ENCODE results near the gene F11.
"Not testable (repeated sequence)": the region's sequence is repeated elsewhere in the genome, so short reads cannot be mapped to it uniquely, and the experiment has no call there.

Gene F11

DNA sequence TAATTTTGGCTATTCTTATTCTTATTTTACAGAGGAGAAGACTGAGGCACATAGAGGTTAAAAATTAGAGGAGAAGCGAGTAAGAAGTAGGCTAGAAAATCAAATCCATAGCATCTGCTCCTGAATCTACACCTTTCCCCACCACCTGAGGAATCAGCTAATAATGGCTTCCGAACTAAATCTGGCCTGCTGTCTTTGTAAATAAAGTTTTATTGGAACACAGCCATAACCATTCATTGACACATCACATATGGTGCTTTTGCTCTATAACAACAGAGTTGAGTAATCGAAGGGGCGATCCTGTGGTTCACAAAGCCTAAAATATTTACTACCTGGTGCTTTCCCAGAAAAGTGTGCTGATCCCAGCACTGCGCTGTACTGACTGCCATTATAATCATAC, 38.2 kb downstream of the F11 start:
- Histone ChIP-seq H3K27ac (ENCODE audit: insufficient read depth in 1 of 2, low read depth in 1 of 2, low read length in 2 of 2, poor library complexity in 1 of 2, severe bottlenecking in 2 of 2) (no peak overlapping the region), H3K27me3 (replicated peaks in 2 of 5; ENCODE audit: control insufficient read depth in 4 of 5, insufficient read depth in 5 of 5, low read length in 4 of 5) (peaks cover 2 to 24% (median 7%) of the 10 kb centered on the region in 5 experiments), H3K36me3 (ENCODE audit: control insufficient read depth in 4 of 4, insufficient read depth in 4 of 4, low read length in 3 of 4) (no peaks in the 10 kb centered on the region), H3K4me1 (ENCODE audit: control extremely low read depth in 1 of 4, control insufficient read depth in 4 of 4, insufficient read depth in 4 of 4, low read length in 3 of 4) (no peaks in the 10 kb centered on the region), H3K4me3 (ENCODE audit: control insufficient read depth in 1 of 7, extremely low read depth in 1 of 7, insufficient read depth in 4 of 7, low read depth in 2 of 7, low read length in 6 of 7) (no peak overlapping the region), H3K9me3 (ENCODE audit: control extremely low read depth in 1 of 5, control insufficient read depth in 4 of 5, insufficient read depth in 2 of 5, low read depth in 1 of 5, low read length in 4 of 5) (no peaks in the 10 kb centered on the region)
- 97% methylated on average over 3 of the region's 5 CpGs for WGBS (ENCODE audit: insufficient coverage)
- POLR2A ChIA-PET, result no interaction called here
- DNase-seq, result no peak
- CTCF ChIA-PET, result interaction anchor here (2.3 kb wide), 1 partner anchor 8 kb away, joined by 5 read pairs; no protein-coding TSS in a partner anchor

DNA sequence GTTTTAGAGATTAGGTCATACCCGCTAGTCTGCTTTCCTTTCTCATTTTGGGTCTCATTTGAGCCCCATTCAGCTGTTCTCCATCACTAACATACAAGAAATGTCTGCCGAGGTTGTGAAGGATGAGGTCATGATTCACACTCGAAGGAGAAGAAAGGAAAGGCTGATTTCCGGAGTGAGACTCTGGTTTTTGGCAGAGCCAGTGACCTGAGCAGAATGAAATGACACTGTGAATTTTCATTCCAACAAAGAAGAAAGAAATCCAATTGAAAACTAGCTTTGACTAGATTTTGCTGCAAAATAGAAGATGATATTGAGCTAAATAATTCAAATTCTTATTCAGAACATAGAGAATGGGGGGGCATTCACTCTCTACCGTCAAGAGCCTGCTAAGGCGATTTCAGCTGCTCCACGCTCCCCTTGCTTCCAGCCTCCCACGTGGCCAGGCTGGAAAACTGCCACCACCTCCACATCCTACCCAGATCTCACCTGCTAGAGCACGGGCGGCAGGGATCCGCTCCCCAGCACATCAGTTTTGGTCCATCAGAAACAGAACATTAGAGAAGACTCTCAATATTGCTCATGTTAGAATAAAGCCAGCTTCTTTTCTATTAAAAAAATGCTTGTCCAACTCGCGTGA, 39.0 kb downstream of the F11 start:
- H3K27ac ChIP-seq (ENCODE audit: insufficient read depth in 1 of 2, low read depth in 1 of 2, low read length in 2 of 2, poor library complexity in 1 of 2, severe bottlenecking in 2 of 2), result no peak overlapping the region
- no peak overlapping the region for H3K4me3 ChIP-seq (ENCODE audit: control insufficient read depth in 1 of 7, extremely low read depth in 1 of 7, insufficient read depth in 4 of 7, low read depth in 2 of 7, low read length in 6 of 7)
- no peaks in the 10 kb centered on the region for H3K4me1 ChIP-seq (ENCODE audit: control extremely low read depth in 1 of 4, control insufficient read depth in 4 of 4, insufficient read depth in 4 of 4, low read length in 3 of 4)
- ChIA-PET CTCF (interaction anchor here (2.3 kb wide), 1 partner anchor 8 kb away, joined by 5 read pairs; no protein-coding TSS in a partner anchor), POLR2A (no interaction called here)
- no peak for DNase-seq
- 82% methylated on average over 11 of the region's 13 CpGs for WGBS (ENCODE audit: insufficient coverage)
- no peaks in the 10 kb centered on the region for H3K9me3 ChIP-seq (ENCODE audit: control extremely low read depth in 1 of 5, control insufficient read depth in 4 of 5, insufficient read depth in 2 of 5, low read depth in 1 of 5, low read length in 4 of 5)
- no peaks in the 10 kb centered on the region for H3K36me3 ChIP-seq (ENCODE audit: control insufficient read depth in 4 of 4, insufficient read depth in 4 of 4, low read length in 3 of 4)
- peaks cover 2 to 21% (median 5%) of the 10 kb centered on the region in 5 experiments for H3K27me3 ChIP-seq (replicated peaks in 2 of 5; ENCODE audit: control insufficient read depth in 4 of 5, insufficient read depth in 5 of 5, low read length in 4 of 5)

DNA sequence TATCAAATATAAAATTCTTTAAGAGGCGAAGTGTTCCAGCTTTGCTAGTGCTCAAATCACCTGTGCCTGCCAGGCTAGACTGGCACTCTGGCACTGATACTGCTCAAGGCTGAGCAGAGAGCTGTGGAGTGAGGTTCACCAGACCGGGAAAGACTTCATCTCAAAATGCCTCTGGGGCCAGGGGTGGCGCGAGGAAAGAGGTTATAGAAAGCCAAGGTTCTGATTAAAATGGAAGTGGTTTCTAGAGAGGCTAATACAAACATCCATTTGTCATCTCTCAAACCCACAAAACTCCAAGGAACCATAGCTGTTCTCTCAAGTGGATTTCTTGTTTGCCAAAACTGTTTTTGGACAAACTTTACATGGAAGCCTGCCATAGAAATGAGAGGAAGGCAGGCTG, 41.5 kb downstream of the F11 start:
- Histone ChIP-seq H3K27me3 (replicated peaks in 2 of 5; ENCODE audit: control insufficient read depth in 4 of 5, insufficient read depth in 5 of 5, low read length in 4 of 5) (peaks cover 0 to 7% (median 2%) of the 10 kb centered on the region in 5 experiments), H3K36me3 (ENCODE audit: control insufficient read depth in 4 of 4, insufficient read depth in 4 of 4, low read length in 3 of 4) (no peaks in the 10 kb centered on the region), H3K4me1 (ENCODE audit: control extremely low read depth in 1 of 4, control insufficient read depth in 4 of 4, insufficient read depth in 4 of 4, low read length in 3 of 4) (no peaks in the 10 kb centered on the region), H3K9me3 (ENCODE audit: control extremely low read depth in 1 of 5, control insufficient read depth in 4 of 5, insufficient read depth in 2 of 5, low read depth in 1 of 5, low read length in 4 of 5) (no peaks in the 10 kb centered on the region), H3K27ac (ENCODE audit: insufficient read depth in 1 of 2, low read depth in 1 of 2, low read length in 2 of 2, poor library complexity in 1 of 2, severe bottlenecking in 2 of 2) (no peak overlapping the region), H3K4me3 (ENCODE audit: control insufficient read depth in 1 of 7, extremely low read depth in 1 of 7, insufficient read depth in 4 of 7, low read depth in 2 of 7, low read length in 6 of 7) (no peak overlapping the region)
- WGBS (ENCODE audit: insufficient coverage), result no CpG with 5 or more reads among the region's 4 CpGs
- POLR2A ChIA-PET, result no interaction called here
- CTCF ChIA-PET, result interaction anchor here (1.0 to 1.3 kb wide), 2 partner anchors 8 to 12 kb away, joined by 3 read pairs; no protein-coding TSS in a partner anchor
- no peak for DNase-seq

DNA sequence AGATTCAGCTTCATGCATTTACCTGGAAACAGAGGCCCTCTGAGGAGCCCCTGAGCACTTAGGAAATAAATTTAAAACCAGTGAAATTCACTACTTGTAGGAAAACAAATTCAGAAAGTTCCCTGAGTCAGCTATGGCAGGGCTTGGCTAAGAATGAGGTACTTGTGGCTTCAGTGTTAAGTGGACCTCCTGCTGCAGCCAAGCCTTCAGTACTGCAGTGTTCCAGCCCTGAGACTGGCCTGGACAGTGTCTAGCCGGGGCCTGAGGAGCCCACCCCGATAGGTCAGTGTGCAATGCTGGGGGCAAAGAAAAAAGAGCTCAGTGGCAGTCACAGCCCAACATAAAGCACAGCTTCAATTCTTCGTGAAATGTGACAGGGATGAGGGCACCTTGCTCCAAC, 41.9 kb downstream of the F11 start:
- Histone ChIP-seq H3K4me1 (ENCODE audit: control extremely low read depth in 1 of 4, control insufficient read depth in 4 of 4, insufficient read depth in 4 of 4, low read length in 3 of 4) (no peaks in the 10 kb centered on the region), H3K4me3 (ENCODE audit: control insufficient read depth in 1 of 7, extremely low read depth in 1 of 7, insufficient read depth in 4 of 7, low read depth in 2 of 7, low read length in 6 of 7) (no peak overlapping the region), H3K27me3 (replicated peaks in 2 of 5; ENCODE audit: control insufficient read depth in 4 of 5, insufficient read depth in 5 of 5, low read length in 4 of 5) (peaks cover 0 to 7% (median 2%) of the 10 kb centered on the region in 5 experiments), H3K9me3 (ENCODE audit: control extremely low read depth in 1 of 5, control insufficient read depth in 4 of 5, insufficient read depth in 2 of 5, low read depth in 1 of 5, low read length in 4 of 5) (no peaks in the 10 kb centered on the region), H3K27ac (ENCODE audit: insufficient read depth in 1 of 2, low read depth in 1 of 2, low read length in 2 of 2, poor library complexity in 1 of 2, severe bottlenecking in 2 of 2) (no peak overlapping the region), H3K36me3 (ENCODE audit: control insufficient read depth in 4 of 4, insufficient read depth in 4 of 4, low read length in 3 of 4) (no peaks in the 10 kb centered on the region)
- ChIA-PET POLR2A (no interaction called here), CTCF (interaction anchor here (1.0 kb wide), 1 partner anchor 12 kb away, joined by 3 read pairs; no protein-coding TSS in a partner anchor)
- WGBS (ENCODE audit: insufficient coverage), result 84% methylated on average over 3 of the region's 3 CpGs
- DNase-seq, result no peak

DNA sequence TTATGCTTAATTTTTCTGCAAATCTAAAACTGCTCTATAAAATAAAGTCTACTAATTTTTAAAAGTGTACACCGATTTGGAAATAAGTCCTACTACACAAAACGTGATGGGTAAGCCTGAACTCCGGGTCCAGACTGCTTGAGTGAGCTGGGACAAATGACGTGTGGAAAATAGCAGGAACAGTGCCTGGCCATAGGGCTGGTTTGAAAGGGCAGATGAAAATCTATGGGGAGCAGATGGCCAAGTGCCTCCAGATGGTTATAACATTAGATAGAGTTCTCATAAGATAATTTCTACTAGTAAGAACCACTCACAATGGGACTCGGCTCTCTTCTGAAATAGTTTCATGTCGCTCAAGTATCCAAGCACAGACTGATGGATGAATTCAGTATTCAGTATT, 52.5 kb downstream of the F11 start:
- no peaks in the 10 kb centered on the region for H3K36me3 ChIP-seq (ENCODE audit: control insufficient read depth in 4 of 4, insufficient read depth in 4 of 4, low read length in 3 of 4)
- H3K27me3 ChIP-seq (replicated peaks in 2 of 5; ENCODE audit: control insufficient read depth in 4 of 5, insufficient read depth in 5 of 5, low read length in 4 of 5), result peaks cover 0 to 2% (median 0%) of the 10 kb centered on the region in 5 experiments
- ChIA-PET CTCF (no interaction called here), POLR2A (no interaction called here)
- 88% methylated on average over 5 of the region's 6 CpGs for WGBS (ENCODE audit: insufficient coverage)
- H3K4me3 ChIP-seq (ENCODE audit: control insufficient read depth in 1 of 7, extremely low read depth in 1 of 7, insufficient read depth in 4 of 7, low read depth in 2 of 7, low read length in 6 of 7), result no peak overlapping the region
- DNase-seq, result no peak
- no peak overlapping the region for H3K27ac ChIP-seq (ENCODE audit: insufficient read depth in 1 of 2, low read depth in 1 of 2, low read length in 2 of 2, poor library complexity in 1 of 2, severe bottlenecking in 2 of 2)
- H3K4me1 ChIP-seq (ENCODE audit: control extremely low read depth in 1 of 4, control insufficient read depth in 4 of 4, insufficient read depth in 4 of 4, low read length in 3 of 4), result no peaks in the 10 kb centered on the region
- no peaks in the 10 kb centered on the region for H3K9me3 ChIP-seq (ENCODE audit: control extremely low read depth in 1 of 5, control insufficient read depth in 4 of 5, insufficient read depth in 2 of 5, low read depth in 1 of 5, low read length in 4 of 5)

DNA sequence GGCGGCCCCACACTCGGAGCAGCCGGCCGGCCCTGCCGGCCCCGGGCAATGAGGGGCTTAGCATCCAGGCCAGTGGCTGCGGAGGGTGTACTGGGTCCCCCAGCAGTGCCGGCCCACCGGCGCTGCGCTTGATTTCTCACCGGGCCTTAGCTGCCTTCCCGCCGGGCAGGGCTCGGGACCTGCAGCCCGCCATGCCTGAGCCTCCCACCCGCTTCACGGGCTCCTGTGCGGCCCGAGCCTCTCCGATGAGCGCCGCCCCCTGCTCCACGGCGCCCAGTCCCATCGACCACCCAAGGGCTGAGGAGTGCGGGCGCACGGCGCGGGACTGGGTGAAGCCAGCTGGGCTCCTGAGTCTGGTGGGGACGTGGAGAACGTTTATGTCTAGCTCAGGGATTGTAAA, 58.7 kb downstream of the F11 start:
- POLR2A ChIA-PET; H3K4me3 ChIP-seq (ENCODE audit: control insufficient read depth in 1 of 7, extremely low read depth in 1 of 7, insufficient read depth in 4 of 7, low read depth in 2 of 7, low read length in 6 of 7); H3K36me3 ChIP-seq (ENCODE audit: control insufficient read depth in 4 of 4, insufficient read depth in 4 of 4, low read length in 3 of 4); H3K27me3 ChIP-seq (replicated peaks in 2 of 5; ENCODE audit: control insufficient read depth in 4 of 5, insufficient read depth in 5 of 5, low read length in 4 of 5); H3K4me1 ChIP-seq (ENCODE audit: control extremely low read depth in 1 of 4, control insufficient read depth in 4 of 4, insufficient read depth in 4 of 4, low read length in 3 of 4); DNase-seq; H3K27ac ChIP-seq (ENCODE audit: insufficient read depth in 1 of 2, low read depth in 1 of 2, low read length in 2 of 2, poor library complexity in 1 of 2, severe bottlenecking in 2 of 2); H3K9me3 ChIP-seq (ENCODE audit: control extremely low read depth in 1 of 5, control insufficient read depth in 4 of 5, insufficient read depth in 2 of 5, low read depth in 1 of 5, low read length in 4 of 5); CTCF ChIA-PET: not testable (repeated sequence)
- WGBS (ENCODE audit: insufficient coverage), result 98% methylated on average over 33 of the region's 33 CpGs

DNA sequence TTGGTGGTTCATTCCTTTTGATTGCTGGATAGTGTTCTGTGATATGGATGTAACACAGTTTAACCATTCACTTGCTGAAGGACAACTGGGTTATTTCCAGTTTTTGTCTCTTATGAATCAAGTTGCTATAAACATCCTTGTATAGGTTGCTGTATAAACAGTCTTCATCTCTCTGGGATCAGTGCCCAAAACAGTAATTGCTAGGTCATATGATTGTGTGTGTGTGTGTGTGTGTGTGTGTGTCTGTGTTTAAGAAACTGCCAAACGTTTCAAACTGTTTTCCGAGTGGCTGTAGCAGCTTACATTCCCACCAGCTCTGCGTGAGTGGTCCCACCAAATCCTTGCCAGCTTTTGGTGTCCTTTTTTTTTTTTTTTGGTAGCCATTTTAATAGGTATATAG, 60.4 kb downstream of the F11 start:
- no peak for DNase-seq

More for the DNA sequence above, 60.4 kb downstream of the F11 start:
- ChIA-PET POLR2A (no interaction called here), CTCF (no interaction called here)
- H3K4me3 ChIP-seq (ENCODE audit: control insufficient read depth in 1 of 7, extremely low read depth in 1 of 7, insufficient read depth in 4 of 7, low read depth in 2 of 7, low read length in 6 of 7), result no peak overlapping the region
- H3K9me3 ChIP-seq (ENCODE audit: control extremely low read depth in 1 of 5, control insufficient read depth in 4 of 5, insufficient read depth in 2 of 5, low read depth in 1 of 5, low read length in 4 of 5), result no peaks in the 10 kb centered on the region
- no peaks in the 10 kb centered on the region for H3K4me1 ChIP-seq (ENCODE audit: control extremely low read depth in 1 of 4, control insufficient read depth in 4 of 4, insufficient read depth in 4 of 4, low read length in 3 of 4)
- H3K36me3 ChIP-seq (ENCODE audit: control insufficient read depth in 4 of 4, insufficient read depth in 4 of 4, low read length in 3 of 4), result no peaks in the 10 kb centered on the region
- WGBS (ENCODE audit: insufficient coverage), result 93% methylated on average over 3 of the region's 3 CpGs
- H3K27me3 ChIP-seq (replicated peaks in 2 of 5; ENCODE audit: control insufficient read depth in 4 of 5, insufficient read depth in 5 of 5, low read length in 4 of 5), result no peaks in the 10 kb centered on the region
- no peak overlapping the region for H3K27ac ChIP-seq (ENCODE audit: insufficient read depth in 1 of 2, low read depth in 1 of 2, low read length in 2 of 2, poor library complexity in 1 of 2, severe bottlenecking in 2 of 2)
